Lower leg skin (tissue), 3 donors: Measurements from ENCODE around the gene ACOX3.

ENCODE experiments used
- CTCF ChIP-seq, 3 donors: fragments of 450-650 bp; IDR thresholded peaks; one replicate each; pipeline ENCODE4 v1.5.1; 2016; ENCODE audit warnings: antibody characterized with exemption in 3 of 3, mild to moderate bottlenecking in 3 of 3, moderate library complexity in 2 of 3
- POLR2A ChIP-seq, 2 donors: fragments of 450-650 bp; IDR thresholded peaks; one replicate each; pipeline ENCODE4 v1.6.1; 2016 to 2017; ENCODE audit warnings: antibody characterized with exemption in 2 of 2, mild to moderate bottlenecking in 1 of 2, moderate library complexity in 1 of 2

DNA sequence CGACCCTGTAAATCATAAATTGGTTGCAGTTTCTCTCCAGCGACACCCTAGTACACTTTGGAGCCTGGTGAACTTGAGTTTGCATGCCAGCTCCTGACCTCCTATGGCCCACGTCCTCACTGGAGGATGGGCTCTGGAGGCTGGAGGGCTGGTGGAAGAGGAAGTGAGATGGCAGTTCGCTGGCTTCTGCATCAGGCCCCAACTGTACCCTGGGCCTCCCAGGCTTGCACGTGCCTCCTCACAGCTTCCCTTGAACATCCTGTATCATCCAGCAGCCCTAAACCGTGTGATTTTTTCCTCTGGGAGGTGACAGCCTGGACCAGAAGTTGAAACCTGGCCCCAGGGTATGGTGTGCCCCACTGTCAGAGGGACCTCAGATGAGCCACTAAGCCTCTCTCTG lies 92.5 kb downstream of the ACOX3 start:
- TF ChIP-seq CTCF (IDR thresholded peaks at IDR 0.05) = no peak
- TF ChIP-seq POLR2A (IDR thresholded peaks at IDR 0.05) = no peak
